ENCODE measurements around the gene CASTOR1.

CASTOR1 gene

DNA sequence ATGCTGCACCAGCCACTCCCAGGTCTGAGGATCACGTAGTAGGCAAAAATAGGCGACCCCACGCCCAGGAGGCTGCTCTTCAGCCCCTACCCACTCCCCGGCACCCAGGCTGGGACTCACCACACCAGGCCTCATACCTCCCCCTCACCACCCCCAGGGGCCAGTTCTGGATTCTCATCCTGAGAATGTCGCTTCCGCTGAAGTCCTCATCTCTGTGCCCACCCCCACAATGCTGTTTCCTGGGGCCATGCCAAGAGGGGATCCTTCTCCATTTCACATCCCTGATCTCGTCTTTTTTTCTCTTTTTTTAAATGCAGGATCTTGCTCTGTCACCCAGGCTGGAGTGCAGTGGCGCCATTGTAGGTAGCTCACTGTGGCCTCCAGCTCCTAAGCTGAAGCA is 21.0 kb downstream of the CASTOR1 start:
- H3K79me2 ChIP-seq (ENCODE audit: insufficient read depth, low read length): peaks cover 32% of the 10 kb centered on the region
- no peaks in the 10 kb centered on the region for H3F3A ChIP-seq (ENCODE audit: low read depth)
- H3K9ac ChIP-seq (ENCODE audit: low read depth, low read length, poor library complexity, severe bottlenecking): peak overlapping the region; percentile 96
- no peaks in the 10 kb centered on the region; the same call in 1 of the 2 replicates for H3K36me3 ChIP-seq (ENCODE audit: insufficient read depth, low read length)
- H3K4me3 ChIP-seq (ENCODE audit: low read length, poor library complexity, severe bottlenecking): peak overlapping the region; percentile 91
- H2AFZ ChIP-seq (ENCODE audit: low read length): no peak overlapping the region
- H4K20me1 ChIP-seq (ENCODE audit: insufficient read depth, low read length, poor library complexity, severe bottlenecking): peaks cover 8% of the 10 kb centered on the region
- TF ChIP-seq, protein P1, sequence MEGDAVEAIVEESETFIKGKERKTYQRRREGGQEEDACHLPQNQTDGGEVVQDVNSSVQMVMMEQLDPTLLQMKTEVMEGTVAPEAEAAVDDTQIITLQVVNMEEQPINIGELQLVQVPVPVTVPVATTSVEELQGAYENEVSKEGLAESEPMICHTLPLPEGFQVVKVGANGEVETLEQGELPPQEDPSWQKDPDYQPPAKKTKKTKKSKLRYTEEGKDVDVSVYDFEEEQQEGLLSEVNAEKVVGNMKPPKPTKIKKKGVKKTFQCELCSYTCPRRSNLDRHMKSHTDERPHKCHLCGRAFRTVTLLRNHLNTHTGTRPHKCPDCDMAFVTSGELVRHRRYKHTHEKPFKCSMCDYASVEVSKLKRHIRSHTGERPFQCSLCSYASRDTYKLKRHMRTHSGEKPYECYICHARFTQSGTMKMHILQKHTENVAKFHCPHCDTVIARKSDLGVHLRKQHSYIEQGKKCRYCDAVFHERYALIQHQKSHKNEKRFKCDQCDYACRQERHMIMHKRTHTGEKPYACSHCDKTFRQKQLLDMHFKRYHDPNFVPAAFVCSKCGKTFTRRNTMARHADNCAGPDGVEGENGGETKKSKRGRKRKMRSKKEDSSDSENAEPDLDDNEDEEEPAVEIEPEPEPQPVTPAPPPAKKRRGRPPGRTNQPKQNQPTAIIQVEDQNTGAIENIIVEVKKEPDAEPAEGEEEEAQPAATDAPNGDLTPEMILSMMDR (conservative IDR thresholded peaks at IDR 0.05; ENCODE audit: low read length): no peak
- no peak for TF ChIP-seq EZH2phosphoT487 (IDR thresholded peaks at IDR 0.05; ENCODE audit: borderline replicate concordance)
- H3K4me1 ChIP-seq (ENCODE audit: insufficient read depth, low read length, poor library complexity, severe bottlenecking): peaks cover 26% of the 10 kb centered on the region
- no peaks in the 10 kb centered on the region for H3K9me2 ChIP-seq (replicated peaks; ENCODE audit: low read depth, low read length)
- H3K27me3 ChIP-seq (ENCODE audit: insufficient read depth, low read length, poor library complexity, severe bottlenecking): no peaks in the 10 kb centered on the region
- H3K4me2 ChIP-seq (ENCODE audit: low read depth, low read length, poor library complexity, severe bottlenecking): peak overlapping the region; percentile 82
- H3K9me3 ChIP-seq (ENCODE audit: insufficient read depth, low read depth, low read length): no peaks in the 10 kb centered on the region

DNA sequence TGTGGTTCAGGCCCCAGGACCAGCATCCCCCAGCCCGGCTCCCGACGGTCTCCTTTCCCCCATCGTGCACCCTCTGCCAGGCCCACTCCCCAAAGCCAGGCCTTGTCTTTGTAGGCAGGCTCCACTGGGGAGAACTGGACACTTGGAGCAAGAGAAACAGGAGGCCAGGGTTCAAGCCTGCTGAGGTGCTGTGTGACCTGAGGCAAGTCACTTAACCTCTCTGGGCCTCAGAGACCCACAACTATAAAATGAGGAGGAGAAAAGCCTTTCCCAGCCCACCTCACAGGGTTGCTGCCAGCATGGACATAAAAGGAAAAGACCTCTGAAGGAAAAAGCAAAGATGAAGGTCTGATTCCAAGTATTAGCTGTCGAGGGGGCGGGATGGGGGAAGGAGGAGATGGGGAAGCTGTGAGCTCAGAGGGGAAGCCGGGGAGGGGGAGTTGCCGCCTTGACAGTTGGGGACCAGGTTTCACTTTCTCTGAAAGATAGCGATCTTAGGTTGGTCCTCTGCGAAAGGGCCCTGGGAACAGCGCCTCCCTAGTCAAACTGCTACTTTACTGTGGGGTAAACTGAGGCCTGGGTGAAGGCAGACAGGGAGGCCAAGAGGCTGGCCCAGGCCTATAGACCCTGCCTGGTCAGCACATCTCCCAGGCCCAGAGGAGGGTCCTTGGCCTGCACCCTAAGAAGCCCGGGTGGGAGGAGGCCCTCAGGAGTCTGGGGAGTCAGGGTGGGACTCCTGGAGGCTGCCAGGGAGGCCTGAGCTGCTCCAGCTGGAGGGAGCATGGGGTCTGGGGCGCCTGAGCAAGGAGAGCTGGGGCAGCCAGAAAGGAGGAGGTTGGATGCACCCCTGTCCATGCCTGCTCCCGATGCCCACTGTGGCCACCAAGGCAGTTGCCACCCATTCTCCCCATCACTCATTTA is 21.7 kb downstream of the CASTOR1 start:
- Histone ChIP-seq H3K4me1 (ENCODE audit: insufficient read depth, low read length, poor library complexity, severe bottlenecking) (peaks cover 26% of the 10 kb centered on the region), H3K36me3 (ENCODE audit: insufficient read depth, low read length) (no peaks in the 10 kb centered on the region; the same call in 1 of the 2 replicates), H3K9me2 (replicated peaks; ENCODE audit: low read depth, low read length) (no peaks in the 10 kb centered on the region), H2AFZ (ENCODE audit: low read length) (no peak overlapping the region), H3K4me2 (ENCODE audit: low read depth, low read length, poor library complexity, severe bottlenecking) (peak overlapping the region; percentile 82), H4K20me1 (ENCODE audit: insufficient read depth, low read length, poor library complexity, severe bottlenecking) (peaks cover 8% of the 10 kb centered on the region), H3K9me3 (ENCODE audit: insufficient read depth, low read depth, low read length) (no peaks in the 10 kb centered on the region), H3K79me2 (ENCODE audit: insufficient read depth, low read length) (peaks cover 32% of the 10 kb centered on the region), H3F3A (ENCODE audit: low read depth) (no peaks in the 10 kb centered on the region), H3K9ac (ENCODE audit: low read depth, low read length, poor library complexity, severe bottlenecking) (peak overlapping the region; percentile 96), H3K4me3 (ENCODE audit: low read length, poor library complexity, severe bottlenecking) (peak overlapping the region; percentile 91), H3K27me3 (ENCODE audit: insufficient read depth, low read length, poor library complexity, severe bottlenecking) (no peaks in the 10 kb centered on the region)
- TF ChIP-seq, protein P1 (conservative IDR thresholded peaks at IDR 0.05; ENCODE audit: low read length): no peak

DNA sequence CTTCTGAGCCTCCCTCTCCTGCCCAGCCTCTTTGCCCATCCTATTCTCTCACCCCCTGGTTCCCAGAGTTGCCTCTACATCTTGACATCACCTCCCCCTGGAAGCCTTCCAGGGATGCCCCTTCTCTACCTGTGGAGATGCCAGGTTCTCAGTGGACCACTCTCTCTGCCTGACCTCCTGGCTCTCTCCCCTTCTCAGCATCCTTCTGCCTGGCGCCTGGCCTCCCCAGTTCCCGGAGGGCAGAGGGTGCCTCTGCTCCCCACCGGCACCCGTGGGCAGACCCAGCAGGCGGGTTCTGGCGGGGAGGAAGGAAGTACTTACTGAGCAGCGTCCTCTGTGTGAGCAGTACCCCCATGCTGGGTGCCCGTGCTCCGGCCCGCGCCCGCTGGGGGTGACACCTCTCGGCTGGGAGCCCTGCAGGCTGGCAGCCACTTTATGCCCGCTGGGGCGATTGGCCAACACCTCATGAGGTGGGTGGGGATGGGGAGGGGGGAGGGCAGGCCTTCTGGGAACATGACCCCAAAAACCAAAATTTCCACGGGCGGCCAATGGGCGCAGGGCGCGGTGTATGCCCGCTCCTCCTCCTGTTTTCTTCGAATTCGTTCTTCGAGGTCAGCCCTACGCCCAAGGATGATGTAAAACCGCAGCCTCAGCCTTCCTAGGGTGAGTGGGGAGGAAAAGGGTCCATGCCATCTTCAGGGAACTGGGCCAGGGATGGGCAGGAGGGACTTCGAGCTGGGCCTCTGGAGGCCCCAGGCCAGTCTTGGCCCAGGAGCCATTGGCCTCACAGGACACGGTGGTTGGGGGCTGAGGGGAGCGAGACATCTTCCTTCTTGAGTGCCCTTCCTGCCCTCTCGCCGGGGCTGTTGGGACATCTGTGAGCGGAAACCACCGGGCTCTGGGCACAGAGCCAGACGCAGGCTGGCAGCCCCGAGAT is 22.6 kb downstream of the CASTOR1 start, which contains the start of gene OSM:
OSM (minus strand) TSS at position 407 of the 937 bp plus-strand sequence; CDS start at position 355, 52 bp downstream.
- H3F3A ChIP-seq (ENCODE audit: low read depth): no peaks in the 10 kb centered on the region
- H3K9me3 ChIP-seq (ENCODE audit: insufficient read depth, low read depth, low read length): no peaks in the 10 kb centered on the region
- peak within 1 kb of the TSS; percentile 82 for H3K4me2 ChIP-seq (ENCODE audit: low read depth, low read length, poor library complexity, severe bottlenecking)
- peaks cover 32% of the 10 kb centered on the region for H3K79me2 ChIP-seq (ENCODE audit: insufficient read depth, low read length)
- no peaks in the 10 kb centered on the region for H3K27me3 ChIP-seq (ENCODE audit: insufficient read depth, low read length, poor library complexity, severe bottlenecking)
- H3K4me3 ChIP-seq (ENCODE audit: low read length, poor library complexity, severe bottlenecking): peak within 1 kb of the TSS; percentile 91
- TF ChIP-seq EZH2phosphoT487 (IDR thresholded peaks at IDR 0.05; ENCODE audit: borderline replicate concordance): no peak
- TF ChIP-seq, protein P1 (conservative IDR thresholded peaks at IDR 0.05; ENCODE audit: low read length): no peak
- H3K4me1 ChIP-seq (ENCODE audit: insufficient read depth, low read length, poor library complexity, severe bottlenecking): peaks cover 26% of the 10 kb centered on the region
- no peaks in the 10 kb centered on the region; the same call in 1 of the 2 replicates for H3K36me3 ChIP-seq (ENCODE audit: insufficient read depth, low read length)
- peaks cover 8% of the 10 kb centered on the region for H4K20me1 ChIP-seq (ENCODE audit: insufficient read depth, low read length, poor library complexity, severe bottlenecking)
- H3K9me2 ChIP-seq (replicated peaks; ENCODE audit: low read depth, low read length): no peaks in the 10 kb centered on the region
- peak within 1 kb of the TSS; percentile 96 for H3K9ac ChIP-seq (ENCODE audit: low read depth, low read length, poor library complexity, severe bottlenecking)
- no peak within 1 kb of the TSS for H2AFZ ChIP-seq (ENCODE audit: low read length)

Data from Loucy (cell line).